A549 treated with GW870086 at 1 μM for 4 hours (cell line): ENCODE measurements around the gene FAM83G. TPM values are rescaled to one million over a fixed set of nuclear protein-coding genes. Genes with fewer than 3 reads are reported as not detected.

Source experiments
- total RNA-seq: library from RNA; stranded (reverse); fragments of 200-300 nt; extraction: Qiagen RNA extraction; gene quantifications from 5 replicates; pipeline ENCODE4 v1.2.3, GENCODE V29; 2022; ENCODE audit warnings: low read depth

Gene FAM83G, protein sequence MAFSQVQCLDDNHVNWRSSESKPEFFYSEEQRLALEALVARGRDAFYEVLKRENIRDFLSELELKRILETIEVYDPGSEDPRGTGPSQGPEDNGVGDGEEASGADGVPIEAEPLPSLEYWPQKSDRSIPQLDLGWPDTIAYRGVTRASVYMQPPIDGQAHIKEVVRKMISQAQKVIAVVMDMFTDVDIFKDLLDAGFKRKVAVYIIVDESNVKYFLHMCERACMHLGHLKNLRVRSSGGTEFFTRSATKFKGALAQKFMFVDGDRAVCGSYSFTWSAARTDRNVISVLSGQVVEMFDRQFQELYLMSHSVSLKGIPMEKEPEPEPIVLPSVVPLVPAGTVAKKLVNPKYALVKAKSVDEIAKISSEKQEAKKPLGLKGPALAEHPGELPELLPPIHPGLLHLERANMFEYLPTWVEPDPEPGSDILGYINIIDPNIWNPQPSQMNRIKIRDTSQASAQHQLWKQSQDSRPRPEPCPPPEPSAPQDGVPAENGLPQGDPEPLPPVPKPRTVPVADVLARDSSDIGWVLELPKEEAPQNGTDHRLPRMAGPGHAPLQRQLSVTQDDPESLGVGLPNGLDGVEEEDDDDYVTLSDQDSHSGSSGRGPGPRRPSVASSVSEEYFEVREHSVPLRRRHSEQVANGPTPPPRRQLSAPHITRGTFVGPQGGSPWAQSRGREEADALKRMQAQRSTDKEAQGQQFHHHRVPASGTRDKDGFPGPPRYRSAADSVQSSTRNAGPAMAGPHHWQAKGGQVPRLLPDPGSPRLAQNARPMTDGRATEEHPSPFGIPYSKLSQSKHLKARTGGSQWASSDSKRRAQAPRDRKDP
- total RNA-seq: 31.1 to 38.4 TPM (median 37.7 TPM) in 5 replicates

DNA sequence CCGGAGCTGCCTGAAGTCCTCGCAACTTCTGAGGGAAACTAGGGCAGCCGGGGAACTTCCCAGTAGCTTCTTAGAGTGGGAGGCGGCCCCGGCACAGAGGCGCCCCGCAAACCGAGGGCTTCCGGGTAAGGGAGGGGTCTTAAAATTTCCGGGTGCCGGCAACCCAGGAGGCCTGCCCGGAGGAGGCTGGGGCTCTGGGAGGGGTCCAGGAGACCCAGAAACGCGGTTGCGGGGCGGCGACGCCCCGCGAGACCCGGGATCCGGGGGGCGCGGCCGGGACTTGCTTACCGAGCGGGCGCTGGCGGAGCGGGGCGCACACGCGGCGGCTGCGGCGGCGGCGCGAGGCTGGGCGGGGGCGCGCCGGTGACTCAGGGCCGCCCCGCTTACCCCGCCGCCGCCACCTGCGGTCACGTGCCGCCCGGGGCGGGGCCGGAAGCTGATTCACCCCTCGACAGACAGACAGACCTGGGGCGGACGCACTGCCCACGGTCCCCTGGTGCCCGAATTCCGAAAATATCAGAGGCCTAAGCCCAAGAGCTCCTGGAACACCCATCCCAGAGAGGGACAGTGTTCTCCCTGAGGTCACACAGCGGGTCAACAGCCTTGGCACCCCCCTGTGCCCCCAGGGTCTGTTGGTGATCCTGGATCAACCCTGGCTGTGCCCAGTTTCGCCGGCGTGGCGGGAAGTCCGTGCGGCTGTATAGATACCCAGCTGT, at the start of gene FAM83G:
FAM83G (minus strand) TSS at position 344 of the 716 bp plus-strand sequence. CDS start 723 bp downstream, outside the sequence.

DNA sequence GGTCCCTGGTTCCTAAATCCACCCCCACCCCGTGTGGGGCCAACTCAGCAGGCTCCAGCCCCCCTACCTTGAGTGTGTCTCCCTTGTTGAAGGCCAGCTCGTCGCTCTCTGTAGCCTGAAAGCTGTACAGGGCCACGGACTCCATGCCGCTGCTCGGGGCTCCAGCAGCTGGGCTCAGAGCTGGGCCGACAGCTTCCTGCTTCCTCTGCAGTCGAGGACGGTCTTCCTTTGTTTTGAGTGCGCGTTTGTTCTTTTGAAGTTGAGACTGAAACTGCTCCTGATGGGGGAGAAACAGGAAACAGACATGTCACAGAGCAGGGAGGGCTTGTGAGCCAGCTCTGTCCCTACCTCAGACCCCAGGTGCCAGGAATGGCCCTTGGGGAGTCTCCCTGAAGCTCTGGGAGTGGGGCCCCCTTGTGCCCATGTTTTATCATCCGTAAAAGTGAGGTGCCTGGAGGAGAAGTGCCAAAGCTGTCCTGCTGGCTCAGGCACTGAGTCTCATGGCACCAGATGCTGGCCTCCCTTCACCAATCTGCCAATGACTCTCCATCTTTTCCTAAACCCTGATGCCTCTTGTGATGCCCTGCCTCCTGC, 42.3 kb upstream of the FAM83G start, which contains the start of gene GRAP:
GRAP (minus strand) TSS at position 176 of the 594 bp plus-strand sequence; CDS start at position 145, 31 bp downstream.

DNA sequence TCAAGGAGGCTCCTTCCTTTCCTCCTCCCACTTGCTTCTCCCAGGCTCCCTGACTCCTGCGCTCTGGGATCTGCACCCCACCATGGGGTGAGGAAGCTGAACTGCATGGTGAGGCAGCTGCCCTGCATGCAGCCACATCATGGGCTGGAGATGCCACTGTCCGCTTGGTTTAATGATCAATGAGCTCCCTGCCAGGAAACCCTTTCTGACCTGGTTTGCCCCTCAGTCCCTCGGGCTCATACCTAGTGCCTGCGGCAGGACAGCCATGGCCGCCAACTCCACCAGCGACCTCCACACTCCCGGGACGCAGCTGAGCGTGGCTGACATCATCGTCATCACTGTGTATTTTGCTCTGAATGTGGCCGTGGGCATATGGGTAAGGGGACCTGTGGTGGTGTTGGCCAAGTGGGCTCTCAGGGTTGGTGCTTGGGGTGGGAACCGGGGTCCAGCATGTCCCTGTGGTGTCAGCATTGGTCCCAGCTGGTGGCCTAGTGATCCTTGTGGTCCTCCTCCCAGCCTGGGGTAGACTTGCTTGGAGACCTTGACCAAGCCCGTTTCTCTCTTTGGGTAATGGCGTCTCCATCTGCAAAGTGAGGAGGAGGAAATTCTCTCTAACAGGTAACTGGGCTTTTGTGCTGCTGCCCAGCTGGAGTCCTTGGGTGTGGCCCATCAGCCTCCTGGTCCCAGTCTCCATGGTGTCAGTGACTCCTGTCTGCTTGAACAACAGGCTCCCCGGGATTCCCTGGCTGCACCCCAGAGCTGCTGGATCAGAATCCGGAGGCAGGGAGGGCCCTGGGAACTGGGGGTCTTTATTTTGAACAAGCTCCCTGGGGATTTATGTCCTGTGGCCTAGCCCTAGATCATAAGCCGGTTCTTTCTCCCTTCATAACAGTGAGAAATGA, 52.4 kb downstream of the FAM83G start, which contains the start of gene SLC5A10:
SLC5A10 (plus strand) TSS at position 225 of the 902 bp plus-strand sequence; CDS start at position 266, 41 bp downstream.

Other genes starting within 250 kb of the FAM83G start
- 65.5 to 71.4 TPM (median 65.8 TPM) in 5 replicates for gene TVP23B, start 223.6 kb downstream of the FAM83G start, total RNA-seq
- 40.9 to 44.9 TPM (median 42.7 TPM) in 5 replicates for gene PRPSAP2, start 146.6 kb downstream of the FAM83G start, total RNA-seq
- 0.14 to 0.36 TPM (median 0.26 TPM) in 5 replicates for gene SLC5A10, start 52.6 kb downstream of the FAM83G start, total RNA-seq
- 0.17 to 0.34 TPM (median 0.22 TPM) in 5 replicates for gene GRAP, start 42.2 kb upstream of the FAM83G start, total RNA-seq
- 0.15 to 0.31 TPM in 2 of 5 replicates, not detected in the others for gene GRAPL, start 122.8 kb upstream of the FAM83G start, total RNA-seq
- gene EPN2, start 232.6 kb upstream of the FAM83G start, total RNA-seq: 44.1 to 70.9 TPM (median 51.6 TPM) in 5 replicates